Measurements from ENCODE around the gene FAM219A. TPM values are rescaled to one million over a fixed set of nuclear protein-coding genes. Genes with fewer than 3 reads are reported as not detected.

FAM219A gene, protein sequence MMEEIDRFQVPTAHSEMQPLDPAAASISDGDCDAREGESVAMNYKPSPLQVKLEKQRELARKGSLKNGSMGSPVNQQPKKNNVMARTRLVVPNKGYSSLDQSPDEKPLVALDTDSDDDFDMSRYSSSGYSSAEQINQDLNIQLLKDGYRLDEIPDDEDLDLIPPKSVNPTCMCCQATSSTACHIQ
- 1 to 10 TPM; 4.2 TPM for polyA plus RNA-seq

GRCh38 chr9:34458013-34458958 lies at the start of gene FAM219A, which contains the start of gene DNAI1:
Gene FAM219A, minus strand, starts transcription at chr9:34458570. Its CDS starts 307 bp downstream, at chr9:34458263.
Gene DNAI1, plus strand, starts transcription at chr9:34458805. Its CDS starts 201 bp downstream, at chr9:34459006.
- no peaks in the 10 kb centered on the region for H3K9me3 ChIP-seq (ENCODE audit: control insufficient read depth in 2 of 2, insufficient read depth in 1 of 2, low read depth in 1 of 2, low read length in 1 of 2)
- H3K27me3 ChIP-seq (ENCODE audit: control insufficient read depth in 1 of 2, insufficient read depth in 2 of 2, low read length in 2 of 2), result no peaks in the 10 kb centered on the region
- H3K27ac ChIP-seq (ENCODE audit: low read depth in 2 of 2, low read length in 1 of 2), result peak within 1 kb of the TSS; percentile 56 to 73
- H3K4me3 ChIP-seq (ENCODE audit: low read depth in 1 of 2, low read length in 2 of 2), result peak within 1 kb of the TSS; percentile 66 to 80
- H3K36me3 ChIP-seq (ENCODE audit: control insufficient read depth in 2 of 2, insufficient read depth in 2 of 2, low read length in 1 of 2), result no peaks in the 10 kb centered on the region
- 1% methylated on average over 79 to 94 of the region's 94 CpGs for WGBS, 2 donors
- peaks cover 10 to 13% of the 10 kb centered on the region in 2 donors for H3K4me1 ChIP-seq (ENCODE audit: control insufficient read depth in 2 of 2, insufficient read depth in 2 of 2, low read length in 1 of 2)

DNA sequence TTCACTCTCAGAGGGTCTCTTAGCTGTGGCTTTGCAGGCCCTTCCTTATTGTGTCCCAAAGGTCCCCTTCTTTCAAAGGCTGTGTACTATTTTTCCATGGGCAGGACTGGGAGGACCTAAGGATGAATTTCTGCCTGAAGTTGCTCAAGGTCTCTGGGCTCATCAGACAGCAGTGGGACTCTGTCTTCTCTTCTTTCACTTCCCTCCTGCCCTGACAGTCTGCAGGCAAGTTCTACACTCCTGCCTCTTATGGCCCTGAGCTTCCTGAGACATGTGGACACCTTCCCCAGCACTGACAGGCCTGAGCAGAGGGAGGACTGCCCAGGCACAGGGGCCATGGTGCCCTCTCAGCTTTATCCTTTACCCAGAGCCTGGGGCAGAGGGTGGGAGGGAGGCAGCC lies 49.6 kb upstream of the FAM219A start:
- H3K4me3 ChIP-seq (ENCODE audit: low read depth in 1 of 2, low read length in 2 of 2), result no peak overlapping the region
- H3K4me1 ChIP-seq (ENCODE audit: control insufficient read depth in 2 of 2, insufficient read depth in 2 of 2, low read length in 1 of 2), result no peaks in the 10 kb centered on the region
- no peaks in the 10 kb centered on the region for H3K27me3 ChIP-seq (ENCODE audit: control insufficient read depth in 1 of 2, insufficient read depth in 2 of 2, low read length in 2 of 2)
- no peaks in the 10 kb centered on the region for H3K36me3 ChIP-seq (ENCODE audit: control insufficient read depth in 2 of 2, insufficient read depth in 2 of 2, low read length in 1 of 2)
- no peaks in the 10 kb centered on the region for H3K9me3 ChIP-seq (ENCODE audit: control insufficient read depth in 2 of 2, insufficient read depth in 1 of 2, low read depth in 1 of 2, low read length in 1 of 2)
- no peak overlapping the region for H3K27ac ChIP-seq (ENCODE audit: low read depth in 2 of 2, low read length in 1 of 2)

DNA sequence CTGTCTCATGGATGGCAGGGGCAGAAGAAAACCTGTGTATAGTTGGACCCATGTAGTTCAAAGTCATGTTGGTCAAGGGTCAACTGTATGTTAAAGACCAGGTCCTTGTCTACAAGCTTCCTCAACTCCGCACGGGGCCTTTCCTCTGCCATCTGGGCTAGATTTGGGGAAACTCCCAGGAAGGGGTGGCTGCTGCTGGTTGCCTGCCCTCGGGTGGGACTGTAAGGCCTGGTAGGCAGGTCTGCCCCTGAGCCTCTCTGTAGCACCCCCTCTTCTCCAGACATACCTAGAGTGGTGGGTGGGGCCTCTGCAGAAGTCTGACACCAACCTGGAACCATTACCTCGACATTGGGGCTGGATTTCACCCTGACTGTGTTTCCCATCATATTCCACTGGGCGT lies 49.2 kb upstream of the FAM219A start:
- Histone ChIP-seq H3K9me3 (ENCODE audit: control insufficient read depth in 2 of 2, insufficient read depth in 1 of 2, low read depth in 1 of 2, low read length in 1 of 2) (no peaks in the 10 kb centered on the region), H3K27me3 (ENCODE audit: control insufficient read depth in 1 of 2, insufficient read depth in 2 of 2, low read length in 2 of 2) (no peaks in the 10 kb centered on the region), H3K4me1 (ENCODE audit: control insufficient read depth in 2 of 2, insufficient read depth in 2 of 2, low read length in 1 of 2) (no peaks in the 10 kb centered on the region), H3K4me3 (ENCODE audit: low read depth in 1 of 2, low read length in 2 of 2) (no peak overlapping the region), H3K36me3 (ENCODE audit: control insufficient read depth in 2 of 2, insufficient read depth in 2 of 2, low read length in 1 of 2) (no peaks in the 10 kb centered on the region), H3K27ac (ENCODE audit: low read depth in 2 of 2, low read length in 1 of 2) (no peak overlapping the region)
- 79 to 80% methylated on average over 5 of the region's 5 CpGs for WGBS, 2 donors

DNA sequence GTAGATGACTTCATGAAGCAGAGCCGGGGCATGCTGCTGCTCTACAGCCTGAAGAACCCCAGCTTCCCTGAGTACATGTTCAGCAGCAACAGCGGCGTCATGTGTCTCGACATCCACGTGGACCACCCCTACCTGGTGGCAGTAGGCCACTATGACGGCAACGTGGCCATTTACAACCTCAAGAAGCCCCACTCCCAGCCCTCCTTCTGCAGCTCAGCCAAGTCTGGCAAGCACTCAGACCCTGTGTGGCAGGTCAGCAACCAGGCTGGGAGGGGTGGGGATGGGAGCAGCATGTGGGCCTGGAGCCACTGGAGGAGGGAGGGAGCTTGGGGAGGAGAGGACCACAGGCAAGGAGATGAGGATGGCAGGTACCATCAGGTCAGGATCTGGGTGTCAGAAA lies 48.3 kb upstream of the FAM219A start:
- Histone ChIP-seq H3K4me1 (ENCODE audit: control insufficient read depth in 2 of 2, insufficient read depth in 2 of 2, low read length in 1 of 2) (peaks cover 3 to 4% of the 10 kb centered on the region in 2 donors), H3K36me3 (ENCODE audit: control insufficient read depth in 2 of 2, insufficient read depth in 2 of 2, low read length in 1 of 2) (no peaks in the 10 kb centered on the region), H3K9me3 (ENCODE audit: control insufficient read depth in 2 of 2, insufficient read depth in 1 of 2, low read depth in 1 of 2, low read length in 1 of 2) (no peaks in the 10 kb centered on the region), H3K27ac (ENCODE audit: low read depth in 2 of 2, low read length in 1 of 2) (no peak overlapping the region), H3K4me3 (ENCODE audit: low read depth in 1 of 2, low read length in 2 of 2) (no peak overlapping the region), H3K27me3 (ENCODE audit: control insufficient read depth in 1 of 2, insufficient read depth in 2 of 2, low read length in 2 of 2) (no peaks in the 10 kb centered on the region)
- WGBS, 2 donors, result 86 to 94% methylated on average over 7 of the region's 7 CpGs

GRCh38 chr9:34505370-34506120 lies 47.2 kb upstream of the FAM219A start:
- Histone ChIP-seq H3K9me3 (ENCODE audit: control insufficient read depth in 2 of 2, insufficient read depth in 1 of 2, low read depth in 1 of 2, low read length in 1 of 2) (no peaks in the 10 kb centered on the region), H3K27ac (ENCODE audit: low read depth in 2 of 2, low read length in 1 of 2) (no peak overlapping the region), H3K36me3 (ENCODE audit: control insufficient read depth in 2 of 2, insufficient read depth in 2 of 2, low read length in 1 of 2) (no peaks in the 10 kb centered on the region), H3K4me1 (ENCODE audit: control insufficient read depth in 2 of 2, insufficient read depth in 2 of 2, low read length in 1 of 2) (peaks cover 3 to 4% of the 10 kb centered on the region in 2 donors), H3K4me3 (ENCODE audit: low read depth in 1 of 2, low read length in 2 of 2) (no peak overlapping the region), H3K27me3 (ENCODE audit: control insufficient read depth in 1 of 2, insufficient read depth in 2 of 2, low read length in 2 of 2) (no peaks in the 10 kb centered on the region)
- 81 to 90% methylated on average over 5 of the region's 5 CpGs for WGBS, 2 donors

DNA sequence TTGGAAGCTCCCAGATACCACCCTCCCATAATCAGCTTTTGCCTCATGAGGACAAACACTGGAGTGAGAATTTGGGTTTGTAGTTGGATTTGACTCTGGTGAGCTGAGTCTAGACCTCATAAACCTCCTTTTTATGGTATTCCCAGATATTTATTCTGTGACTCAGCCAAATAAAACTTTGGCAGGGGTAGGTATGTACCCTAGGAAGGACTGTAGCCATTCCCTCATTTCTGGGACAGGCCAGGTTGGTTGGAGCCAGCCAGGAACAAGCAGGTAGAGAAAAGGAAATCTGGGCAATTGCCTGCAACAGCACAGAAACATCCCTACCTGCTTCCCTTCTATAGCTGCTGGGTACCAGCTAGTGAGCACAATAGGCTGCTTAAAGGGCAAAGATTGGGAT lies 45.0 kb upstream of the FAM219A start:
- H3K27ac ChIP-seq (ENCODE audit: low read depth in 2 of 2, low read length in 1 of 2), result no peak overlapping the region
- H3K9me3 ChIP-seq (ENCODE audit: control insufficient read depth in 2 of 2, insufficient read depth in 1 of 2, low read depth in 1 of 2, low read length in 1 of 2), result no peaks in the 10 kb centered on the region
- H3K36me3 ChIP-seq (ENCODE audit: control insufficient read depth in 2 of 2, insufficient read depth in 2 of 2, low read length in 1 of 2), result no peaks in the 10 kb centered on the region
- no peak overlapping the region for H3K4me3 ChIP-seq (ENCODE audit: low read depth in 1 of 2, low read length in 2 of 2)
- H3K4me1 ChIP-seq (ENCODE audit: control insufficient read depth in 2 of 2, insufficient read depth in 2 of 2, low read length in 1 of 2), result peaks cover 3 to 4% of the 10 kb centered on the region in 2 donors
- H3K27me3 ChIP-seq (ENCODE audit: control insufficient read depth in 1 of 2, insufficient read depth in 2 of 2, low read length in 2 of 2), result no peaks in the 10 kb centered on the region

- H3K4me1 ChIP-seq (ENCODE audit: control insufficient read depth in 2 of 2, insufficient read depth in 2 of 2, low read length in 1 of 2), result peaks cover 3 to 4% of the 10 kb centered on the region in 2 donors
- no peaks in the 10 kb centered on the region for H3K27me3 ChIP-seq (ENCODE audit: control insufficient read depth in 1 of 2, insufficient read depth in 2 of 2, low read length in 2 of 2)
- H3K36me3 ChIP-seq (ENCODE audit: control insufficient read depth in 2 of 2, insufficient read depth in 2 of 2, low read length in 1 of 2), result no peaks in the 10 kb centered on the region
- no peak overlapping the region for H3K27ac ChIP-seq (ENCODE audit: low read depth in 2 of 2, low read length in 1 of 2)
- H3K4me3 ChIP-seq (ENCODE audit: low read depth in 1 of 2, low read length in 2 of 2), result no peak overlapping the region
- WGBS, 2 donors, result 50 to 56% methylated on average over 6 of the region's 6 CpGs
- no peaks in the 10 kb centered on the region for H3K9me3 ChIP-seq (ENCODE audit: control insufficient read depth in 2 of 2, insufficient read depth in 1 of 2, low read depth in 1 of 2, low read length in 1 of 2)
These were observed 44.5 kb upstream of the FAM219A start for GRCh38 chr9:34502891-34503290.

DNA sequence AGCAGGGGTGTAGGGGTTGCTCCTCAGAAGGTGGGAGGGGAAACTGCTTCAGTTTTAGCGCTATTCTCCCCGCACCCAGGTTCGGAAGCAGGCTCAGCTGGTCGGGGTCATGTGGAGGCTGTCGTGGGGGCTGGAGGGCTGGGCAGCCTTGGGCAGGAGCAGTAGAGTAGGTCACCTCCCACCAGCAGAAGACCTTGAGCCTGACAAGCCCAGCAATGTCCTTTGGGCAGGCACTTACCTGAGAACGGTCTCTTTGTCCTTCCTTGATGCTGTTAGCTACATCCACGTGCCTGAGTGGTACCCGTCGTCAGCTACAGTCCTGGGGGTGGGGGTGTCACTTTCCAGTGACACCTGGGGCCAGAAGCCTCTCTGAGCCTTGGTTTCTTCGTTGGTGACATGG lies 44.1 kb upstream of the FAM219A start:
- Histone ChIP-seq H3K4me1 (ENCODE audit: control insufficient read depth in 2 of 2, insufficient read depth in 2 of 2, low read length in 1 of 2) (peaks cover 3 to 4% of the 10 kb centered on the region in 2 donors), H3K9me3 (ENCODE audit: control insufficient read depth in 2 of 2, insufficient read depth in 1 of 2, low read depth in 1 of 2, low read length in 1 of 2) (no peaks in the 10 kb centered on the region), H3K27me3 (ENCODE audit: control insufficient read depth in 1 of 2, insufficient read depth in 2 of 2, low read length in 2 of 2) (no peaks in the 10 kb centered on the region), H3K36me3 (ENCODE audit: control insufficient read depth in 2 of 2, insufficient read depth in 2 of 2, low read length in 1 of 2) (no peaks in the 10 kb centered on the region), H3K27ac (ENCODE audit: low read depth in 2 of 2, low read length in 1 of 2) (no peak overlapping the region), H3K4me3 (ENCODE audit: low read depth in 1 of 2, low read length in 2 of 2) (no peak overlapping the region)
- WGBS, 2 donors, result 38 to 49% methylated on average over 10 of the region's 10 CpGs

DNA sequence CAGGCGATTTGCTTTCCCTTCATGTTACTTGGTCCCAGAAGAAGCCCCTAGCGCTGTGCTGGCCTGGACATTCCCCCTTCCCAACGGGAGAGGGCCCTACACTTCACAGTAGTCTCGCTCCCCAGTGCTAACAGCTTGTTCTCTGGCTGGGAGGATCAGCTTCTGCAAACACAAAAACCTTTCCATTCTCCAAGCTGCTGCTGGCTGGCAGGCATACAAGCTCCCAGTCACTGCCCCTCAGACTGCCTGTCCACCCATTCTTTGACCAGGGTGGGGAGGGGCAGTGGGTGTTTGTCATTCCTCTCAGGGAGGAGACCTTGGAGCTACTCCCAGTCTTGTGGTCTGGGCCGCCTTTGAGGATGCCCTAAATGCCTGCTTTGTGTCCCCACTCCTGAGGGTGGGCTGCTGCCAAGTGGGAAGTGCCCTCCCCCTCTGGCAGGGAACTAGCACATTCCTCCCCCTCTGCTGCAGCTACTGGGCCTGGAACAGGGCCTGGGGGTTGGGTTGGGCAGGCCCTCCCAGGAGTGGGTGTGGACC lies 43.6 kb upstream of the FAM219A start:
- H3K4me1 ChIP-seq (ENCODE audit: control insufficient read depth in 2 of 2, insufficient read depth in 2 of 2, low read length in 1 of 2), result peaks cover 3 to 4% of the 10 kb centered on the region in 2 donors
- WGBS, 2 donors, result 17 to 24% methylated on average over 5 of the region's 5 CpGs
- H3K27me3 ChIP-seq (ENCODE audit: control insufficient read depth in 1 of 2, insufficient read depth in 2 of 2, low read length in 2 of 2), result no peaks in the 10 kb centered on the region
- H3K9me3 ChIP-seq (ENCODE audit: control insufficient read depth in 2 of 2, insufficient read depth in 1 of 2, low read depth in 1 of 2, low read length in 1 of 2), result no peaks in the 10 kb centered on the region
- H3K36me3 ChIP-seq (ENCODE audit: control insufficient read depth in 2 of 2, insufficient read depth in 2 of 2, low read length in 1 of 2), result no peaks in the 10 kb centered on the region
- H3K4me3 ChIP-seq (ENCODE audit: low read depth in 1 of 2, low read length in 2 of 2), result no peak overlapping the region
- H3K27ac ChIP-seq (ENCODE audit: low read depth in 2 of 2, low read length in 1 of 2), result no peak overlapping the region
